ACHN (cell line): ENCODE results near the gene PRKAR2A.
"Not testable (repeated sequence)": the region's sequence is repeated elsewhere in the genome, so short reads cannot be mapped to it uniquely, and the experiment has no call there.

Source experiments
- DNase-seq: peaks from one replicate; pipeline ENCODE4 v3.0.0-alpha.2; 2015
- in situ Hi-C: cut with HindIII; loops from 2 replicates; pipeline ENCODE4 v1.10.0; 2017; ENCODE audit warnings: low sequenced_read_pairs, low pct_ligation_motif_present, low pct_unique_long_range_greater_than_20kb

Gene PRKAR2A

DNA sequence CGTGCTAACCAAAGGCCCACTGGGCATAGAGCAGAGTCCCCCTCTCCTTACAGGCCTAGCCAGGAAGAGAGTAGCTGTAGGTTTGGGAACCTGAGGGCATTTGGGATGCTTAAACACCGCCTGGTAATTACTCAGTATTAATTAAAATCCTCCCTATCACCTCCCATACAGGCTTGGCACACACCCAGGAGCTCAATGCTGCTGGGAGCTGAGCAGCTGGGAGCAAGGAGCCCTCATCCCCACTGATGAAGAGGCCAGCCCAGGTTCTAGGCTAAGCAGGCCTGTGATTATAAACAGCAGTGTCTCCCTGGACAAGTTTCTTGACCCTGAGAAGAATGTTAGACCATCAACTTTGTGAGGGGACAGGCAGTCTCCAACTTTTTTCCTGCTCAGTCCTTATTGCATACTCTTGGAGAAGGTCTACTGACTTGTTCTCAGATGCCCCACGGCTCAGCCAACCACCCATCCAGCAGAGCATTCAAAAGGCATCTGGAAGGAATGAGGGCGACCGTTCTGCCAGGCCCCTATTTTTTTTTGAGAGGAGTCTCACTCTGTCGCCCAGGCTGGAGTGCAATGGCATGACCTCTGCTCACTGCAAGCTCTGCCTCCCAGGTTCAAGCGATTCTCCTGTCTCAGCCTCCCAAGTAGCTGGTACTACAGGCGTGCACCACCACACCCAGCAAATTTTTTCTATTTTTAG lies 1.3 kb upstream of the PRKAR2A start:
- no peak for DNase-seq
- in situ Hi-C loops, result no loop called here

DNA sequence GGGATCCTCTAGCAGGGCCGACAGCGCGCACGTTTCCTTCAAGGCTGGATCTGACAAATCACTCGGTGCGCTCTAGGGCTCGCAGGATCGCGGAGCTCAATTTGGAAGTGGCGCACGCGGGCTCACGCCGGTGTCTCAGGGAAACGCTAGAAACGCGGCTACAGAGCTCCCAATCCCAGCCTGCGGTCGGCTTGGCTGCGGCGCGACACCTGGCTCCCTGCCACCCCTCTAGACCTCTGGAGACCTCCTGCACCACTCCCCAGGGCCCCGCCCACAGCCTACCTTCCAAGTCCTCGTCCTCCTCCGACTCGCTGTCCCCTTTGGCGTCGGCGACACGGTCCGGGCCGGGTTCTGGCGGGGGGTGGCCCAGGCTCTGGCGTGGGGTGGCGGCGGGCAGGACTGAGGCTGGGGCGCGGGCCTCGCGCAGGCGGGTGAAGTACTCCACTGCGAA lies 596 bp downstream of the PRKAR2A start:
- in situ Hi-C loops, result no loop called here
- peak; percentile 69 for DNase-seq

DNA sequence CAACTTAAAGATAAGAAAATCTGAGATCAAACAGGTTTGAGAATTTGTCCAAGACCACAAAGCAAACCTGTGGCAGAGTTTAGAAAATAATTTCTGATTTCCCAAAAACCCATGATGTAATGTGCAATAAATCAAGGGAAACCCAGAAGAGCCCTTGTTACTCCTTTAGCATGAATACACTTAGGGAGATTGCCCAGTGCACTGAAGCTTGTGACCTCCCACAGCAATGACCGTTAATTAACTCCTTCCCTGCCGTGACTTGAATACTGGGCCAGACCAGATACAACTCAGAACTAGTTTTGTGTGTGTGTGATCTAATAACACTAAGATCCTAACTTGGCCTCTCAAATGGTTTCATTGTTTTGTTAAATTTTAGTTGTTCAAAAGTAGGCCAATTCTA lies 2.5 kb downstream of the PRKAR2A start:
- in situ Hi-C loops, result no loop called here
- no peak for DNase-seq

DNA sequence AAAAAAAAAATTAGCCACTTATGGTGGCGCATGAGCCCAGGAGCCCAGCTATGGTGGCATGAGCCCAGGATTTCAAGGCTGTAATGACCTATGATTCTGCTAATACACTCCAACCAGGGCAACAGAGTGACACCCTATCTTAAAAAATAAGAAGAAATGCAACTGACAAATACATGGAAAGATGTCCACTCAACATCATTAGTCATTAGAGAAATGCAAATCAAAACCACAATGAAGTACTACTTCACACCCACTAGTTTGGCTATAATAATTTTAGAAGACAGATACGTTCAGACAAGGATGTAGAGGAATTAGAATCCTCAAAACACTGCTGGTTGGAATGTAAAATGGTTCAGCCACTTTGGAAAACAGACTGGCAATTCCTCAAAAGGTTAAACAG lies 10.5 kb downstream of the PRKAR2A start:
- no peak for DNase-seq
- in situ Hi-C loops, result no loop called here

DNA sequence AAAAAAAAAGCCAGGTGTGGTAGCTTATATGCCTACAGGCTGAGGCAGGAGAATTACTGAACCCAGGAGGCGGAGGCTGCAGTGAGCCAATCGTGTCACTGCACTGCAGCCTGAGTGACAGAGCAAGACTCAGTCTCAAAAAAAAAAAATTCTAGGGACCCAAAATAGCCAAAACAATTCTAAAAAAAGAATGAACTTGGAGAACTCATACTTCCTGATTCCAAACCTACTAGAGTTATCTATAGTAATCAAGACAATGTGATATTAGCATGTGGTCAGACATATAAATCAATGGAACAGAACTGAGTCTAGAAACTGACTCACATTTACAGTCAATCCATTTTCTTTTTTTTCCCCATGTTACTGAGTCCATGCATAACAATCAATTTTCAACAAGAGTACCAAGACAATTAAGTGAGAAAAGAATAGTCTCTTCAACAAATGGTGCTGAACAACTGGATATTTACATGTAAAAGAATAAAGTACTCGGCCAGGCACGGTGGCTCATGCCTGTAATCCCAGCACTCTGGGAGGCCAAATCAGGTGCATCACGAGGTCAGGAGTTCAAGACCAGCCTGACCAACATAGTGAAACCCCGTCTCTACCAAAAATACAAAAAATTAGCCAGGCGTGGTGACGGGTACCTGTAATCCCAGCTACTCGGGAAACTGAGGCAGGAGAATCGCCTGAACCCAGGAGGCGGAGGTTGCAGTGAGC lies 11.9 kb downstream of the PRKAR2A start:
- in situ Hi-C loops, result no loop called here
- DNase-seq, result no peak

DNA sequence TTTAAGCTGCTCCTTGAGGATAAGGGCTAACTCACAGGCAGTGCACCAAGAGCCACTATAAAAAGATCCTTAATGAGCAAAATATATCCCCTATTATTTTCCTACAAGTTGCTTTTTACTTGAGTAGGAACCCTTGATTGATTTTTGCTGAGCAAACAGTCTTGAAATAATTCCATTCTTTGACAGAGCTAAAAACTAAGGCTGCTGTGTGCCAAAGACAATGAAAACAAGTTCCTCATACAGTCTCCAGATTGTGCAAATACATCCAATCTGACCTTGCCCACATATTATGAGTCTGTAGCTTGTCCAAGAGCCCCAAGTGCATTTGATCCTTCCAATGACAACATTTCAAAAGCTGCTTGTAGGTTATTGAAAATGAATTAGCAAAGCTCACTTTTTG lies 15.0 kb downstream of the PRKAR2A start:
- DNase-seq, result no peak
- in situ Hi-C loops, result no loop called here

DNA sequence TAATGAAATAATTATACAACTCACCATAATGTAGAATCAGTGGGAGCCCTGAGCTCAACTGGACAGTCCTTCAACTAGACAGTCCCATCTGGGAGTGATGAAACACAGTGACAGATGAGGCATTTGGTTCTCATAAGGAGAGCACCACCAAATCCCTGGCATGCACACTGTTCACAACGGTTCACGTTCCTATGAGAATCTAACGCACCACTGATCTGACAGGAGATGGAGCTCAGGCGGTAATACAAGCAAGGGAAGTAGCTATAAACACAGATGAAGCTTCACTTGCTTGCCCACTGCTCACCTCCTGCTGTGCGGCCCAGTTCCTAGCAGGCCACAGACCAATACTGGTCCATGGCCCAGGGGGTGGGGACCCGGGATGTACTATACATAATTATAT lies 17.0 kb downstream of the PRKAR2A start:
- in situ Hi-C loops, result no loop called here
- DNase-seq, result no peak

DNA sequence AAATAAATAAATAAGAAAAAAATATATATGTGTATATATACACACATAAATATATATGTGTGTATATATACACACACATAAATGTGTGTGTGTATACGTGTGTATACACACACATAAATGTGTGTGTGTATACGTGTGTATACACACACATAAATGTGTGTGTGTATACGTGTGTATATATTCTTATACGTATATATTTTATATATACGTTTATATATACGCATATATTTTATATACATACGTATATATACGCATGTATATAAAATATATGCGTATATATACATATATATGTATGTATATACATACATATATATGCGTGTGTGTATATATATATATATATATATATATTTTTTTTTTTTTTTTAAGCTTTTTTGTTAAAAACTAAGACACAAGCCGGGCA lies 18.1 kb downstream of the PRKAR2A start:
- in situ Hi-C loops, DNase-seq: not testable (repeated sequence)

DNA sequence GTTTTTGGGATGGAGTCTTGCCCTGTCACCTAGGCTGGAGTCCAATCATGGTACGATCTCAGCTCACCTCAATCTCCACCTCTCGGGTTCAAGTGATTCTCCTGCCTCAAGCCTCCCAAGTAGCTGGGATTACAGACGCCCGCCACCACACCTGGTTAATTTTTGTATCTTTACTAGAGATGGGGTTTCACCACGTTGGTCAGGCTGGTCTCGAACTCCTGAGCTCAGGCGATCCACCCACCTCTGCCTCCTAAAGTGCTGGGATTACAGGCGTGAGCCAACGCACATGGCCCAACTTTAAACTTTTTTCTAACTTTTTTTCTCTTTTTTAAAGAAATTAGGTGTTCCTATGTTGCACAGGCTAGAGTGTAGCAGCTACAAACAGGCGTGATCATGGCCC lies 19.8 kb downstream of the PRKAR2A start:
- DNase-seq, in situ Hi-C loops: not testable (repeated sequence)

DNA sequence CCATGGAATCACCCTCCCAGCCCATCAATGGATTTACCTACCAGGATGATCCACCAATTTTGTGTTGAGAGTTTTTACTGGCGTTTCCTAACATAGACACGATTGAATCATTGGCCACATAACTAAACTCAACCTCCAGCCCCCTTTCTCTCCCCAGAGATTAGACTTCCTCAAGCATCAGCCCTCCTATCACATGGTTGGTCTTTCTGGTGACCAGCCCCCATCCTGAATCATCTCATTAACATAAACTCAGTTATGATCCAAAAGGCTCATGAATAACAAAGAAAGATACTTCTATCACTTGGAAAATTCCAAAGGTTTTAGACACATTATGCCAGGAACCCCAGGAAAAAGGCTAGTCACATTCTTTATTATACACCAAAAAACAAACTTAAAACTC lies 21.2 kb downstream of the PRKAR2A start:
- no peak for DNase-seq
- in situ Hi-C loops, result no loop called here

DNA sequence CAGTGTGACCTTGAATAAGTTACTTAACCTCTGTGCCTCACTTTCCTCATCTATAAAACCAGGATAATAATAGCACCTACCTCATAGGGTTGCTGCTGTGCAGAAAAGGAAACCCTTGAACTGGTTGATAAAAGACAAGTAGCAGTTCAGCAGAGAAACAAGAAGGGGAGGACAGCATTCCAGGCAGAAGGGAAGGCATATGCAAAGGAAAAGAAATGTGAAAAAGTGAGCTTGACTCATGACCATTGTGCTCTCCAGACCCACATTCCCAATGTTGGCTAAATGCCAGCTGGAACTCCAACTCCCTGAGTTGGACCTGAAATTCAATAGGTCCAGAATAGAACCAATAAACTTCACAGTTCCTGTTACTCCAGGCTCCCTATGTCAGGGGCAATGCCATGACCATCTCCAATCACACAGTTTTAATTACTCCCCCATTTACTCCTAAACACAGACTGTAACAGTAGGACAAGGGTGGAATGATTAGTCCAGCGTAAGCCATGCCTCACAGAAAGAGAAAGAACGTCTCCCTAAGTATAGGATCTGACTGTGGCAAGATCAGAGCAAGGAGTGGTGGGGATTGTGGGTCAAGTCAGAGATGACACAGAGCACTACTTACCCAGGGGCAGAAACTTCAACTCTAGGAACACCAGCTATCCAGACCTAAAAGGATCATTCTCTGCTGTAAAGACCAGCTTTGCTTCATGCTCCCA lies 26.9 kb downstream of the PRKAR2A start:
- in situ Hi-C loops, result no loop called here
- no peak for DNase-seq

DNA sequence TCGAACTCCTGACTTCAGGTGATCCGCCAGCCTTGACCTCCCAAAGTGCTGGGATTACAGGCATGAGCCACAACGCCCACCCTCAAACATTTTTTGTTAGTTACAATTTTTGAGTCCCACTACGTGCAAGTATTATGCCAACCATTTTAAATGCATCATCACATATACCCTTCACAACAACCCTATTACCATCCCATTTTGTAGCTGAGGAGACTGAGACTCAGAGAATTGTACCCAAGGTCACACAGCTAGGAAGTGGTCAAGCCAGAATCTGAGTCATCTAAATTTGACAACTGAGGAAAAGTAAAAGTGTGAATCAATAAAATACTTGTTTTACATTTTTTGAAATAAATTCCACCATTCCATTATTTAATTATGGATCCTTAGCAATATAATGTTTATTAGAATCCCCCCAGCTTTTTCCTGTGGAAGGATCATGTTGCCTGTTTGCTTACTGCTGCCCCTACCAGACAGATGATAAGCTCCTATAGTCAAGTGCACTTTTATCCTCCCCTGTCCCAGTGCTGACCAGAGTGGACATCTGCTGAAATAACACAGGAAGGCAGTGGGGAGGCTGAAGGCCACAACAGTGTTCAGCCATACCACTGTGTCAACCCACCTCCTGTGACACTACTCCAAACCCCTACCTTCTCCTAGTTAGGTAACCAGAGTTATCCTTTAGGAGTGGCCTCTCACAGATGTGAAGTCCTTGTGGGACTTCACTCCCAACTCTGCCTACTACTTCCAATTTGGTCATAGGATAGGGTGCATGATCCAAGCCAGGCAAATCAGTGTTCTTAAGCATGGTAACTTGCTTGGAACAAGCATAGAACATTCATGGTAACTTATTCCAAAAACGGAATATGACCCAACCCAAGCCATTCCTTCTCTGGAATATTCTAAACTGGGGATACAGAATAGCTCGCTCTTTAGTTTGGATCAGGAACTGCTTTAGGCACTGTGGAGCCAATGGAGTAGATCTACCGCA lies 28.1 kb downstream of the PRKAR2A start:
- DNase-seq, result no peak
- in situ Hi-C loops, result no loop called here

DNA sequence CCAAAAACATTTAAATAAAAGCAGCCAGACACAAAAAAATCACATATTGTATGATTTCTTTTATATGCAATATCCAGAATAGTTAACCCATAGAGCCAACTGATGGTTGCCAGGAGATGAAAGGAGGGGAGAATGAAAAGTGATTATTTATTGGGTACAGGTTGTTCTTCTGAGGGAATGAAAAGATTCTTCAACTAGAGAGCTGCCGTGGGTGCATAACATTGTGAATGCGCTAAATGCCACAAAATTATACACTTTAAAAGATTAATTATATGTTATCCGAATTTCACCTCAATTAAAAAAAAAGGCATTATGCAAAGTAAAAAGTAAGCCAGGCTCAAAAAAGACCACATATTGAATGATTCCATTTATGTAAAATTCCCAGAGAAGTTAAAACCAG lies 36.1 kb downstream of the PRKAR2A start:
- in situ Hi-C loops, result no loop called here
- no peak for DNase-seq

DNA sequence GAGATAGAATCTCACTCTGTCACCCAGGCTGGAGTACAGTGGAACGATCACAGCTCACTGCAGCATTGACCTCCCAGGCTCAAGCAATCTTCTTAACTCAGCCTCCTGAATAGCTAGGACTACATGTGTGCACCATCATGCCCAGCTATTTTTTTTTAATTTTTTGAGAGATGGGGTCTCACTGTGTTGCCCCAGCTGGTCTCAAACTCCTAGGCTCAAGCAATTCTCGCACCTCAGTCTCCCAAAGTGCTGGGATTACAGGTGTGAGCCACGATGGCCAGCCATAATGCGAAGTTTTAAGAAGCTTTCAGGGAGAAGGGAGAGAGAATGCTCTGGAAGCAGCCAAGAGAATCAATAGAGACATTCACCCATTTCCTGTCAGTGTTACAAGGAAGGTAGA lies 42.7 kb downstream of the PRKAR2A start:
- DNase-seq, result no peak
- in situ Hi-C loops, result no loop called here

DNA sequence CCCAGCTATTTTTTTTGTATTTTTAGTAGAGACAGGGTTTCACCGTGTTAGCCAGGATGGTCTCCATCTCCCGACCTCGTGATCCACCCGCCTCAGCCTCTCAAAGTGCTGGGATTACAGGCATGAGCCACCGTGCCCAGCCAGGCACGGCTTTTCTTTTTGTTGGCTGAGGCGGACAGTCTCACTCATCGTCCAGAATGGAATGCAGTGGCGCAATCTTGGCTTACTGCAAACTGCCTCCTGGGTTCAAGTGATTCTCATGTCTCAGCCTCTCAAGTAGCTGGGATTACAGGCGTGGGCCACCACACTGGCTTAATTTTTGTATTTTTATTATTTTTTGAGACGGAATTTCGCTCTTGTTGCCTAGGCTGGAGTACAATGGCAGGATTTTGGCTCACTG lies 46.8 kb downstream of the PRKAR2A start:
- in situ Hi-C loops, DNase-seq: not testable (repeated sequence)

DNA sequence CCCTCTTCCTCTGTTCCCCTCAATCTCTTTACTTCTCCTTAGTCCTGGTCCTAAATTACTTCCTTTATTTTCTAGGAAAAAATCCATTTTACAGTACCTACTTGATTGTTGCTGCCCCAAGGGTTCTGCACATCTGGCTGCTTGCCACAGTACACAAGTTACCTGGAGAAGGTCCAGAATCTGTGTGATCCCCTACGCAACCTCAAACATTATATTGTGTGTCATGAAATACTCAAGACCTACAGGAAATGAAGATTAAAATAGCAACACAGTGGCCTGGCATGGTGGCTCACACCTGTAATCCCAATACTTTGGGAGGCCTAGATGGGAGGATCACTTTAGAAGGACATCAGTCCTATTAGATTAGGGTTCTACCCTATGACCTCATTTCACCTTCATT lies 48.7 kb downstream of the PRKAR2A start:
- DNase-seq, result no peak
- in situ Hi-C loops, result no loop called here

DNA sequence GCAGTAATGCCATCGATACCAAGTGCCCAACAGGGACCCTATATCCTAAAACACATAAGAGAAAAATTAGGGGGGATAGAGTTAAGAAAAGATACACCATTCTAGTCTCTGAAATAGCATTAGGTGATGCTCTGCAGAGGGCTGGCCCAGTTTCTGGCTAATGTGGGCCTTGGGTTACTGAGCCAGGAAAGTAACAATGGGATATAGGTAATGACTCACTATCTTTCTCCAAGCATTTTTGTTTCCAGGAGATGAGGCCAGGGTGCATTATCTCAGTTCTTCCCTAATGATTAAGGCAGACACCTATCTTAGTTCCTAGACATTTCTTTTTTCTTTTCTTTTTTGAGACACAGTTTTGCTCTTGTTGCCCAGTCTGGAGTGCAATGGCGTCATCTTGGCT lies 50.0 kb downstream of the PRKAR2A start:
- no peak for DNase-seq
- in situ Hi-C loops, result no loop called here

DNA sequence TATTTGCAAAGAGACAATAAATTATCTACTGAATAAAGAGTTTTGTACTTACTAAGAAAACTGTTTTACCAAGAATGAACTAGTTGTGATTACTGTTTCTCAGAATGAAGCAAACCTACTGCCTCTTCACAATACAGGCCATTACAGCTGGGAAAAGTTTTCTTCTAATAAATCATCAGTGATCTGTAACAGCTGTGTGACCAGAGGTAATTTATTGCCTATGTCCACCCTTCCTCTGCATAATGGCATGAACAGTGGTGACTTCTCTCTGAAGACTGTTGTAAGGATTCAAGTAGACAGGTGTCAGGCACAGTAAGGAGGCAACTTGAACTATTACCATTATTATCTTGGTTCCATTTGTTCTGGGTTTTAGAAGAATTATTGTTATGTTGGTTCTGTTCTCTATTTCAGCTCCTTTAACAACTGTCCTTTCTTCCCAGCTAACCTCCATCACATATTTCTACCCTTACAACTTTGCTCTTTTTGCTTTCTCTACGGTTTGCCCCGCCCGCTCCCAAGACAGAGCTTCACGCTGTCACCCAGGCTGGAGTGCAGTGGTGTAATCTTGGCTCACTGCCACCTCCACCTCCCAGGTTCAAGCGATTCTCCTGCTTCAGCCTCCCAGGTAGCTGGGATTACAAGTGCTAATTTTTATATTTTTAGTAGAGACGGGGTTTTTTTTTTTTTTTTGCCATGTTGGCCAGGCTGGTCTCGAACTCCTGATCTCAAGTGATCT lies 51.5 kb downstream of the PRKAR2A start:
- no peak for DNase-seq
- in situ Hi-C loops, result no loop called here
